GM23338 (cell line): ENCODE data around the gene CDH18. TPM values are rescaled to one million over a fixed set of nuclear protein-coding genes. Genes with fewer than 3 reads are reported as not detected.

ENCODE experiments used
- ATAC-seq: fragments of 200-7000 bp; cut with Tn5 transposase; 3 replicates; pipeline ENCODE4 v1.9.1; 2020
- DNase-seq: peaks from one replicate; pipeline ENCODE4 v3.0.0-alpha.2; 2015; ENCODE audit warnings: low spot score
- H2AFZ ChIP-seq: fragments of 200-600 bp; sonication (generic); 2 replicates; pipeline ENCODE4 v1.8.0; 2016; ENCODE audit warnings: antibody characterized with exemption, mild to moderate bottlenecking, moderate library complexity
- H3F3A ChIP-seq: fragments of 200-600 bp; sonication (generic); replicated peaks from 2 replicates; pipeline ENCODE4 v1.8.0; 2017; ENCODE audit warnings: antibody characterized with exemption, mixed run types, low read depth
- H3K27ac ChIP-seq: fragments of 200-600 bp; sonication (generic); 2 replicates; pipeline ENCODE4 v1.6.1; 2016; ENCODE audit warnings: low read depth
- H3K27me3 ChIP-seq: fragments of 200-600 bp; sonication (generic); 2 replicates; pipeline ENCODE4 v1.8.0; 2016; ENCODE audit warnings: mild to moderate bottlenecking, mixed run types, moderate library complexity; ENCODE audit not compliant: insufficient read depth
- H3K36me3 ChIP-seq: fragments of 200-600 bp; sonication (generic); 2 replicates; pipeline ENCODE4 v1.8.0; 2016; ENCODE audit warnings: mild to moderate bottlenecking; ENCODE audit not compliant: insufficient read depth
- H3K4me1 ChIP-seq: fragments of 200-600 bp; sonication (generic); 2 replicates; pipeline ENCODE4 v1.8.0; 2016; ENCODE audit warnings: mild to moderate bottlenecking, moderate library complexity; ENCODE audit not compliant: insufficient read depth
- H3K4me2 ChIP-seq: fragments of 200-600 bp; sonication (generic); 2 replicates; pipeline ENCODE4 v1.7.1; 2017; ENCODE audit warnings: mixed run types
- H3K4me3 ChIP-seq: fragments of 200-600 bp; sonication (generic); 2 replicates; pipeline ENCODE4 v1.6.1; 2016; ENCODE audit warnings: mixed run types
- H3K79me2 ChIP-seq: fragments of 200-600 bp; sonication (generic); replicated peaks from 2 replicates; pipeline ENCODE4 v1.8.0; 2017; ENCODE audit warnings: mild to moderate bottlenecking; ENCODE audit not compliant: insufficient read depth
- H3K9me2 ChIP-seq: fragments of 200-600 bp; sonication (generic); 2 replicates; pipeline ENCODE4 v1.8.0; 2017; ENCODE audit not compliant: insufficient read depth
- H4K20me1 ChIP-seq: fragments of 200-600 bp; sonication (generic); replicated peaks from 2 replicates; pipeline ENCODE4 v1.8.0; 2017; ENCODE audit warnings: mild to moderate bottlenecking; ENCODE audit not compliant: insufficient read depth
- H3K27ac Mint-ChIP-seq: 2 replicates; pipeline ENCODE4 v1.8.0; 2020; ENCODE audit warnings: inconsistent platforms, mild to moderate bottlenecking, moderate library complexity, mixed read lengths
- H3K27me3 Mint-ChIP-seq: 3 replicates; pipeline ENCODE4 v1.8.0; 2022; ENCODE audit warnings: low read depth, mild to moderate bottlenecking, moderate library complexity, mixed read lengths, inconsistent platforms; ENCODE audit not compliant: insufficient read depth, poor library complexity
- H3K36me3 Mint-ChIP-seq: 3 replicates; pipeline ENCODE4 v1.8.0; 2021; ENCODE audit warnings: low read depth, mild to moderate bottlenecking, inconsistent platforms, moderate library complexity, mixed read lengths
- H3K4me1 Mint-ChIP-seq: 3 replicates; pipeline ENCODE4 v1.8.0; 2020; ENCODE audit warnings: mild to moderate bottlenecking, inconsistent platforms, mixed read lengths
- H3K4me3 Mint-ChIP-seq: 3 replicates; pipeline ENCODE4 v1.8.0; 2021; ENCODE audit warnings: moderate library complexity, mild to moderate bottlenecking, inconsistent platforms, mixed read lengths
- H3K9me3 Mint-ChIP-seq: 3 replicates; pipeline ENCODE4 v1.8.0; 2020; ENCODE audit warnings: moderate library complexity, mild to moderate bottlenecking, inconsistent platforms, mixed read lengths
- CREB1 ChIP-seq: fragments of 250-450 bp; sonication (Bioruptor Pico); IDR thresholded peaks from 2 replicates; pipeline ENCODE4 v1.5.0; 2020; ENCODE audit warnings: low read depth, mild to moderate bottlenecking, moderate library complexity
- EZH2phosphoT487 ChIP-seq: fragments of 200-600 bp; sonication (generic); IDR thresholded peaks from one replicate; pipeline ENCODE4 v1.8.1; 2018; ENCODE audit warnings: antibody characterized with exemption; ENCODE audit not compliant: unreplicated experiment
- JUNB ChIP-seq: IDR thresholded peaks from one replicate; pipeline ENCODE4 v1.6.1; 2016; ENCODE audit warnings: antibody characterized with exemption; ENCODE audit not compliant: unreplicated experiment
- NANOG ChIP-seq: IDR thresholded peaks from 2 replicates; pipeline ENCODE4 v1.6.1; 2016; ENCODE audit warnings: antibody characterized with exemption, borderline replicate concordance
- POLR2AphosphoS5 ChIP-seq: IDR thresholded peaks from 2 replicates; pipeline ENCODE4 v1.6.1; 2016; ENCODE audit warnings: antibody characterized with exemption, low read depth
- ZNF114 ChIP-seq: fragments of 250-450 bp; sonication (Bioruptor Pico); IDR thresholded peaks from 2 replicates; pipeline ENCODE4 v1.5.0; 2020; ENCODE audit warnings: mild to moderate bottlenecking, moderate library complexity
- ZNF331 ChIP-seq: fragments of 250-450 bp; sonication (Bioruptor Pico); IDR thresholded peaks from 2 replicates; pipeline ENCODE4 v1.5.0; 2020; ENCODE audit warnings: low read depth, mild to moderate bottlenecking, moderate library complexity
- polyA plus RNA-seq: library from polyadenylated mRNA; unstranded; fragments of >200 nt; fragmentation: Nextera tagmentation; extraction: Ambion mirVana; gene quantifications from 2 replicates; pipeline ENCODE4 v1.2.1, GENCODE V29; 2016
- total RNA-seq: library from RNA; depleted of rRNA; stranded (reverse); fragments of >200 nt; shearing (Covaris generic); gene quantifications from 2 replicates; pipeline ENCODE4 v1.2.3, GENCODE V29; 2014
- TF ChIP-seq, protein P1 (sequence below), 2 experiments: fragments of 200-600 bp in 1 of 2; sonication (generic) in 1 of 2; conservative IDR thresholded peaks; 2 replicates each; pipeline versions ENCODE4 v1.5.1 to v1.6.1; 2016 to 2017; ENCODE audit warnings: antibody characterized with exemption in 2 of 2, low read depth in 2 of 2, mild to moderate bottlenecking in 2 of 2, moderate library complexity in 1 of 2
- TF ChIP-seq, protein P2 (sequence below): IDR thresholded peaks from one replicate; pipeline ENCODE4 v1.6.1; 2018; ENCODE audit warnings: antibody characterized with exemption; ENCODE audit not compliant: unreplicated experiment
- TF ChIP-seq, protein P3 (sequence below): IDR thresholded peaks from 2 replicates; pipeline ENCODE4 v1.6.1; 2016; ENCODE audit warnings: antibody characterized with exemption

Gene CDH18
- total and polyA plus RNA-seq, 2 experiments from 2014 or later, result 1.3 TPM; not detected in 1

DNA sequence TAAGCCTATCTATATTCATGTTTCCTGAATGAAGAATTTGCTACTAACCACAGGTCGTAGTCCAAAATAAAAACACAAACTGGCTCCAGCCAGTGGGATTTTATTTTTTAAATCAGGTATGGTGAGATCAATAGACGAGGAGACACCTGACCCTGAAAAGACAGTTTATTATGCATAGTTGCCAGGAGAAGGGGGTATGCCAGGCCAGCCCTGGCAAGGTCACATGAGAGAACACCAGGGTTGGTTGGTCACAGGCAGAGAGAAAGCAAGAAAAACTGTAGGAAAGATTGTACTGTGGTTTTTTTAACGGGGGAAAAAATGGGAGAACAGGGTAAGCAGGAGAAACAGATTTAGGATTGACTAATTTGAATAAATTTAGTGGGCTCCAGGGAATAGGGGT is 125.3 kb downstream of the CDH18 start:
- Mint-ChIP-seq H3K4me3 (no peak overlapping the region), H3K4me1 (peaks cover 35% of the 10 kb centered on the region)

DNA sequence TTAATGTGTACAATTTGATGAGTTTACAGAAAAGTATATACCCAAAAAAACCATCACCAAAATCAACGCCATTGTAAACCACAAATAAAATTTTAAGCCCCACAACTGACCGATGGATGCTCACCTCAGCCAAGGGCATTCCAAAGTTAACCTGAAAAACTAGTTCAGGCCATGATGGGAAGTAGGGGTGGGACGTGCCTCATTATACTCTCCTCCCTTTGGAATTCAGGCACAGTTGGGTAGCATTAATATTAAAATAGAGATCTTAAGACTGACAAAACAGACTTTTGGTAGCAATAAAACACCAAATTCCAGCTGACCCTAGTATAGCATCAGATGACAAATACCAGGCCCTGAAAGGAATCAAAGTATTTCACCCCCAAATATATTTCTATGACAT is 129.0 kb downstream of the CDH18 start:
- no peaks in the 10 kb centered on the region for H4K20me1 ChIP-seq
- peaks cover 29% of the 10 kb centered on the region for H3K4me1 Mint-ChIP-seq
- no peaks in the 10 kb centered on the region for H3K79me2 ChIP-seq
- H3K9me3 Mint-ChIP-seq, result peaks cover 5% of the 10 kb centered on the region; the same call in 2 of the 3 replicates
- TF ChIP-seq NANOG, result peak; percentile 73
- TF ChIP-seq, protein P1, sequence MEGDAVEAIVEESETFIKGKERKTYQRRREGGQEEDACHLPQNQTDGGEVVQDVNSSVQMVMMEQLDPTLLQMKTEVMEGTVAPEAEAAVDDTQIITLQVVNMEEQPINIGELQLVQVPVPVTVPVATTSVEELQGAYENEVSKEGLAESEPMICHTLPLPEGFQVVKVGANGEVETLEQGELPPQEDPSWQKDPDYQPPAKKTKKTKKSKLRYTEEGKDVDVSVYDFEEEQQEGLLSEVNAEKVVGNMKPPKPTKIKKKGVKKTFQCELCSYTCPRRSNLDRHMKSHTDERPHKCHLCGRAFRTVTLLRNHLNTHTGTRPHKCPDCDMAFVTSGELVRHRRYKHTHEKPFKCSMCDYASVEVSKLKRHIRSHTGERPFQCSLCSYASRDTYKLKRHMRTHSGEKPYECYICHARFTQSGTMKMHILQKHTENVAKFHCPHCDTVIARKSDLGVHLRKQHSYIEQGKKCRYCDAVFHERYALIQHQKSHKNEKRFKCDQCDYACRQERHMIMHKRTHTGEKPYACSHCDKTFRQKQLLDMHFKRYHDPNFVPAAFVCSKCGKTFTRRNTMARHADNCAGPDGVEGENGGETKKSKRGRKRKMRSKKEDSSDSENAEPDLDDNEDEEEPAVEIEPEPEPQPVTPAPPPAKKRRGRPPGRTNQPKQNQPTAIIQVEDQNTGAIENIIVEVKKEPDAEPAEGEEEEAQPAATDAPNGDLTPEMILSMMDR (conservative IDR thresholded peaks at IDR 0.05; ENCODE audit: low read depth in 2 of 2), result no peak
- no peaks in the 10 kb centered on the region for H3F3A ChIP-seq
- no peak overlapping the region for H3K4me2 ChIP-seq
- H3K27me3 ChIP-seq, result no peaks in the 10 kb centered on the region
- no peaks in the 10 kb centered on the region; the same call in 1 of the 2 replicates for H3K9me2 ChIP-seq
- peak overlapping the region; percentile 22; the same call in 1 of the 2 replicates for H3K27ac ChIP-seq
- H3K36me3 ChIP-seq, result no peaks in the 10 kb centered on the region
- peaks cover 13% of the 10 kb centered on the region for H3K36me3 Mint-ChIP-seq
- DNase-seq (peak; percentile 72), ATAC-seq (peak; percentile 89)
- H3K27ac Mint-ChIP-seq, result no peak overlapping the region; the same call in 1 of the 2 replicates
- no peak overlapping the region; the same call in 2 of the 3 replicates for H3K4me3 Mint-ChIP-seq
- H3K27me3 Mint-ChIP-seq, result peaks cover 1% of the 10 kb centered on the region
- no peak overlapping the region for H3K4me3 ChIP-seq
- no peak overlapping the region for H2AFZ ChIP-seq
- peaks cover 10% of the 10 kb centered on the region; the same call in 1 of the 2 replicates for H3K4me1 ChIP-seq

More for the DNA sequence above, 125.3 kb downstream of the CDH18 start:
- ATAC-seq (no peak), DNase-seq (no peak)
- Histone ChIP-seq H3K36me3 (no peaks in the 10 kb centered on the region), H3K27ac (no peak overlapping the region), H3K79me2 (no peaks in the 10 kb centered on the region), H2AFZ (no peak overlapping the region), H3K4me1 (peaks cover 10% of the 10 kb centered on the region; the same call in 1 of the 2 replicates), H3K27me3 (no peaks in the 10 kb centered on the region), H3K4me2 (no peak overlapping the region), H3F3A (no peaks in the 10 kb centered on the region), H3K4me3 (no peak overlapping the region), H3K9me2 (no peaks in the 10 kb centered on the region; the same call in 1 of the 2 replicates), H4K20me1 (no peaks in the 10 kb centered on the region)
- TF ChIP-seq ZNF331 (CRISPR knock-in tag) (no peak), POLR2AphosphoS5 (no peak), JUNB (no peak), CREB1 (CRISPR knock-in tag) (no peak)
- H3K27ac Mint-ChIP-seq, result no peak overlapping the region
- peaks cover 1% of the 10 kb centered on the region for H3K27me3 Mint-ChIP-seq
- H3K9me3 Mint-ChIP-seq, result peaks cover 3% of the 10 kb centered on the region; the same call in 2 of the 3 replicates
- H3K36me3 Mint-ChIP-seq, result peaks cover 7% of the 10 kb centered on the region; the same call in 1 of the 3 replicates

DNA sequence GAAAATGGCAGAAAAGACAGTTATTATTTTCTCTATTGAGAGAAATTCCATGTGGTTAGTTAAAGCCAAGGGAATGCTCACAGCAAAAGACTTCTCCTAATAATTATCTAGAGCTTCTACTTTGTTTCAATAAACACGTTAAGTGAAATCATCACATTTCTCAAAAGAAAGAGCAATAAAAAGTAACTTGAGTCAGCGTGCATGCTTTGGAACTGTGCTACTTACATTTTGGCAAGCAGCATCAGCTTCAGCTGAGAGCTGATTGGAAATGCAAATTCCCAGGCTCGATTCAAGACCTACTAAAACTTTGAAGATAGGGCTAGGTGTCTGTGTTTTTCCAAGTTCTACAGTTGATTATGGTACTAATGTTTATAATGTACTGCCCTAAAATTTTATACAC is 132.1 kb downstream of the CDH18 start:
- no peak for ATAC-seq
- Histone ChIP-seq H4K20me1 (no peaks in the 10 kb centered on the region), H3K27ac (no peak overlapping the region), H3K4me1 (peaks cover 10% of the 10 kb centered on the region; the same call in 1 of the 2 replicates), H3K79me2 (no peaks in the 10 kb centered on the region), H3K4me2 (no peak overlapping the region), H3F3A (no peaks in the 10 kb centered on the region), H3K9me2 (no peaks in the 10 kb centered on the region; the same call in 1 of the 2 replicates), H3K36me3 (no peaks in the 10 kb centered on the region), H3K27me3 (no peaks in the 10 kb centered on the region), H2AFZ (0 out of 2 replicates have a peak overlapping the region, but pooled peaks have one; percentile 7), H3K4me3 (no peak overlapping the region)
- H3K27me3 Mint-ChIP-seq, result peaks cover 1% of the 10 kb centered on the region
- peaks cover 24% of the 10 kb centered on the region for H3K4me1 Mint-ChIP-seq
- peaks cover 9% of the 10 kb centered on the region for H3K36me3 Mint-ChIP-seq
- no peak overlapping the region for H3K27ac Mint-ChIP-seq
- H3K4me3 Mint-ChIP-seq, result no peak overlapping the region
- no peak for DNase-seq
- H3K9me3 Mint-ChIP-seq, result peaks cover 2% of the 10 kb centered on the region; the same call in 2 of the 3 replicates
- TF ChIP-seq POLR2AphosphoS5, result no peak
- no peak for TF ChIP-seq ZNF114 (CRISPR knock-in tag)
- TF ChIP-seq ZNF331 (CRISPR knock-in tag), result no peak
- no peak for TF ChIP-seq NANOG
- TF ChIP-seq, protein P1 (conservative IDR thresholded peaks at IDR 0.05; ENCODE audit: low read depth in 2 of 2), result no peak
- TF ChIP-seq CREB1 (CRISPR knock-in tag), result no peak
- no peak for TF ChIP-seq JUNB
- TF ChIP-seq EZH2phosphoT487, result no peak
- TF ChIP-seq, protein P2, sequence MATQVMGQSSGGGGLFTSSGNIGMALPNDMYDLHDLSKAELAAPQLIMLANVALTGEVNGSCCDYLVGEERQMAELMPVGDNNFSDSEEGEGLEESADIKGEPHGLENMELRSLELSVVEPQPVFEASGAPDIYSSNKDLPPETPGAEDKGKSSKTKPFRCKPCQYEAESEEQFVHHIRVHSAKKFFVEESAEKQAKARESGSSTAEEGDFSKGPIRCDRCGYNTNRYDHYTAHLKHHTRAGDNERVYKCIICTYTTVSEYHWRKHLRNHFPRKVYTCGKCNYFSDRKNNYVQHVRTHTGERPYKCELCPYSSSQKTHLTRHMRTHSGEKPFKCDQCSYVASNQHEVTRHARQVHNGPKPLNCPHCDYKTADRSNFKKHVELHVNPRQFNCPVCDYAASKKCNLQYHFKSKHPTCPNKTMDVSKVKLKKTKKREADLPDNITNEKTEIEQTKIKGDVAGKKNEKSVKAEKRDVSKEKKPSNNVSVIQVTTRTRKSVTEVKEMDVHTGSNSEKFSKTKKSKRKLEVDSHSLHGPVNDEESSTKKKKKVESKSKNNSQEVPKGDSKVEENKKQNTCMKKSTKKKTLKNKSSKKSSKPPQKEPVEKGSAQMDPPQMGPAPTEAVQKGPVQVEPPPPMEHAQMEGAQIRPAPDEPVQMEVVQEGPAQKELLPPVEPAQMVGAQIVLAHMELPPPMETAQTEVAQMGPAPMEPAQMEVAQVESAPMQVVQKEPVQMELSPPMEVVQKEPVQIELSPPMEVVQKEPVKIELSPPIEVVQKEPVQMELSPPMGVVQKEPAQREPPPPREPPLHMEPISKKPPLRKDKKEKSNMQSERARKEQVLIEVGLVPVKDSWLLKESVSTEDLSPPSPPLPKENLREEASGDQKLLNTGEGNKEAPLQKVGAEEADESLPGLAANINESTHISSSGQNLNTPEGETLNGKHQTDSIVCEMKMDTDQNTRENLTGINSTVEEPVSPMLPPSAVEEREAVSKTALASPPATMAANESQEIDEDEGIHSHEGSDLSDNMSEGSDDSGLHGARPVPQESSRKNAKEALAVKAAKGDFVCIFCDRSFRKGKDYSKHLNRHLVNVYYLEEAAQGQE, result no peak
- TF ChIP-seq, protein P3, sequence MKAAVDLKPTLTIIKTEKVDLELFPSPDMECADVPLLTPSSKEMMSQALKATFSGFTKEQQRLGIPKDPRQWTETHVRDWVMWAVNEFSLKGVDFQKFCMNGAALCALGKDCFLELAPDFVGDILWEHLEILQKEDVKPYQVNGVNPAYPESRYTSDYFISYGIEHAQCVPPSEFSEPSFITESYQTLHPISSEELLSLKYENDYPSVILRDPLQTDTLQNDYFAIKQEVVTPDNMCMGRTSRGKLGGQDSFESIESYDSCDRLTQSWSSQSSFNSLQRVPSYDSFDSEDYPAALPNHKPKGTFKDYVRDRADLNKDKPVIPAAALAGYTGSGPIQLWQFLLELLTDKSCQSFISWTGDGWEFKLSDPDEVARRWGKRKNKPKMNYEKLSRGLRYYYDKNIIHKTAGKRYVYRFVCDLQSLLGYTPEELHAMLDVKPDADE, result no peak
